GM12874 (cell line): ENCODE measurements around the gene EIF1AD.

Experiments used
- CTCF ChIP-seq: IDR thresholded peaks from 2 replicates; pipeline ENCODE4 v1.5.1; 2011; ENCODE audit warnings: low read depth, mild to moderate bottlenecking, control low read depth, low read length, moderate library complexity; ENCODE audit not compliant: insufficient read depth

The EIF1AD gene

GRCh38 chr11:65960824-65961266 lies 41.1 kb downstream of the EIF1AD start:
- no peak for TF ChIP-seq CTCF

- TF ChIP-seq CTCF, result no peak
These were observed 43.1 kb downstream of the EIF1AD start for GRCh38 chr11:65958774-65959420.

GRCh38 chr11:65958291-65958690 lies 43.7 kb downstream of the EIF1AD start:
- TF ChIP-seq CTCF, result no peak

GRCh38 chr11:65954771-65955170 lies 47.2 kb downstream of the EIF1AD start:
- TF ChIP-seq CTCF, result no peak

GRCh38 chr11:65953471-65953870 lies 48.5 kb downstream of the EIF1AD start:
- no peak for TF ChIP-seq CTCF

GRCh38 chr11:65952052-65952521 lies 49.9 kb downstream of the EIF1AD start:
- TF ChIP-seq CTCF, result no peak

GRCh38 chr11:65947603-65948125 lies 54.3 kb downstream of the EIF1AD start:
- no peak for TF ChIP-seq CTCF
